ENCODE data around the gene TMEM151B. TPM values are rescaled to one million over a fixed set of nuclear protein-coding genes. Genes with fewer than 3 reads are reported as not detected.

Gene TMEM151B
- total and polyA plus RNA-seq, 2 of the 13 experiments (the other 11 are each of a cell fraction or from before 2014, with no cell fraction given), result not detected

DNA sequence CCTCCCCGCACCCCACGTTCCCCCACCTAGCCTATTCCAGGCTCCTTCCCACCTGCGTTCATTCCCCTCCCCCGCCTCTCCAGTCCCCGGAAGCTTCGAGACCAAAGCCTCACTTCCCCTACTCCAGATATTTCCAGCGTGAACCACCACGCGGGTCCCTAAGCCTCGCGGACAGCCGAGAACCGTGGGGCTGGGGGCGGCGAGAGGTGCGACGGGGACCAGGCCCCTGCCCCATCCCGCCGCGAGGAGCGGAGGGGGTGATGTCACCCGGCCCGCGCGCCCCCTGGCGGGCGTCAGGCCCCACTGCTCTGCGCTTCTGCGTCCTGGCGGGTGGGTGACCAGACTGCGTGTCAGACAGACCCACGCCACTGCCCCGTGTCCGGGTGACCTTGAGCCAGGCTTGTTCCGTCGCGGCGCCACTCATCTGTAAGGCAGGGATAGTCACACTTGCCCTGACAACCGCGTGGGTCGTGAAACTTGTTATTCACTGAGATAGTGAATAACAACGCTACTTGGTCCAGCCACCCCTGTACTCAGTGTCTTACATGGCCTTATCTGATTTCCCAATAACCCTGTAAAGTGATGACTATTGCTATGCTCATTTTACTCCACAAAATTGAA, 32.3 kb upstream of the TMEM151B start (continued):
- TF ChIP-seq GATAD2A (CRISPR knock-in tag; IDR thresholded peaks at IDR 0.05), result peak; percentile 52; the same call in 1 of the 2 replicates
- TF ChIP-seq HNRNPLL (IDR thresholded peaks at IDR 0.05; ENCODE audit: low read depth, low read length, poor library complexity, severe bottlenecking), result peak; percentile 69
- TF ChIP-seq, protein P1, sequence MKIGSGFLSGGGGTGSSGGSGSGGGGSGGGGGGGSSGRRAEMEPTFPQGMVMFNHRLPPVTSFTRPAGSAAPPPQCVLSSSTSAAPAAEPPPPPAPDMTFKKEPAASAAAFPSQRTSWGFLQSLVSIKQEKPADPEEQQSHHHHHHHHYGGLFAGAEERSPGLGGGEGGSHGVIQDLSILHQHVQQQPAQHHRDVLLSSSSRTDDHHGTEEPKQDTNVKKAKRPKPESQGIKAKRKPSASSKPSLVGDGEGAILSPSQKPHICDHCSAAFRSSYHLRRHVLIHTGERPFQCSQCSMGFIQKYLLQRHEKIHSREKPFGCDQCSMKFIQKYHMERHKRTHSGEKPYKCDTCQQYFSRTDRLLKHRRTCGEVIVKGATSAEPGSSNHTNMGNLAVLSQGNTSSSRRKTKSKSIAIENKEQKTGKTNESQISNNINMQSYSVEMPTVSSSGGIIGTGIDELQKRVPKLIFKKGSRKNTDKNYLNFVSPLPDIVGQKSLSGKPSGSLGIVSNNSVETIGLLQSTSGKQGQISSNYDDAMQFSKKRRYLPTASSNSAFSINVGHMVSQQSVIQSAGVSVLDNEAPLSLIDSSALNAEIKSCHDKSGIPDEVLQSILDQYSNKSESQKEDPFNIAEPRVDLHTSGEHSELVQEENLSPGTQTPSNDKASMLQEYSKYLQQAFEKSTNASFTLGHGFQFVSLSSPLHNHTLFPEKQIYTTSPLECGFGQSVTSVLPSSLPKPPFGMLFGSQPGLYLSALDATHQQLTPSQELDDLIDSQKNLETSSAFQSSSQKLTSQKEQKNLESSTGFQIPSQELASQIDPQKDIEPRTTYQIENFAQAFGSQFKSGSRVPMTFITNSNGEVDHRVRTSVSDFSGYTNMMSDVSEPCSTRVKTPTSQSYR (CRISPR knock-in tag; IDR thresholded peaks at IDR 0.05; ENCODE audit: borderline replicate concordance), result peak; percentile 80
- TF ChIP-seq, protein P2, sequence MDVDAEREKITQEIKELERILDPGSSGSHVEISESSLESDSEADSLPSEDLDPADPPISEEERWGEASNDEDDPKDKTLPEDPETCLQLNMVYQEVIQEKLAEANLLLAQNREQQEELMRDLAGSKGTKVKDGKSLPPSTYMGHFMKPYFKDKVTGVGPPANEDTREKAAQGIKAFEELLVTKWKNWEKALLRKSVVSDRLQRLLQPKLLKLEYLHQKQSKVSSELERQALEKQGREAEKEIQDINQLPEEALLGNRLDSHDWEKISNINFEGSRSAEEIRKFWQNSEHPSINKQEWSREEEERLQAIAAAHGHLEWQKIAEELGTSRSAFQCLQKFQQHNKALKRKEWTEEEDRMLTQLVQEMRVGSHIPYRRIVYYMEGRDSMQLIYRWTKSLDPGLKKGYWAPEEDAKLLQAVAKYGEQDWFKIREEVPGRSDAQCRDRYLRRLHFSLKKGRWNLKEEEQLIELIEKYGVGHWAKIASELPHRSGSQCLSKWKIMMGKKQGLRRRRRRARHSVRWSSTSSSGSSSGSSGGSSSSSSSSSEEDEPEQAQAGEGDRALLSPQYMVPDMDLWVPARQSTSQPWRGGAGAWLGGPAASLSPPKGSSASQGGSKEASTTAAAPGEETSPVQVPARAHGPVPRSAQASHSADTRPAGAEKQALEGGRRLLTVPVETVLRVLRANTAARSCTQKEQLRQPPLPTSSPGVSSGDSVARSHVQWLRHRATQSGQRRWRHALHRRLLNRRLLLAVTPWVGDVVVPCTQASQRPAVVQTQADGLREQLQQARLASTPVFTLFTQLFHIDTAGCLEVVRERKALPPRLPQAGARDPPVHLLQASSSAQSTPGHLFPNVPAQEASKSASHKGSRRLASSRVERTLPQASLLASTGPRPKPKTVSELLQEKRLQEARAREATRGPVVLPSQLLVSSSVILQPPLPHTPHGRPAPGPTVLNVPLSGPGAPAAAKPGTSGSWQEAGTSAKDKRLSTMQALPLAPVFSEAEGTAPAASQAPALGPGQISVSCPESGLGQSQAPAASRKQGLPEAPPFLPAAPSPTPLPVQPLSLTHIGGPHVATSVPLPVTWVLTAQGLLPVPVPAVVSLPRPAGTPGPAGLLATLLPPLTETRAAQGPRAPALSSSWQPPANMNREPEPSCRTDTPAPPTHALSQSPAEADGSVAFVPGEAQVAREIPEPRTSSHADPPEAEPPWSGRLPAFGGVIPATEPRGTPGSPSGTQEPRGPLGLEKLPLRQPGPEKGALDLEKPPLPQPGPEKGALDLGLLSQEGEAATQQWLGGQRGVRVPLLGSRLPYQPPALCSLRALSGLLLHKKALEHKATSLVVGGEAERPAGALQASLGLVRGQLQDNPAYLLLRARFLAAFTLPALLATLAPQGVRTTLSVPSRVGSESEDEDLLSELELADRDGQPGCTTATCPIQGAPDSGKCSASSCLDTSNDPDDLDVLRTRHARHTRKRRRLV (CRISPR knock-in tag; IDR thresholded peaks at IDR 0.05), result peak; percentile 39
- no peak for TF ChIP-seq ZNF460 (CRISPR knock-in tag; IDR thresholded peaks at IDR 0.05; ENCODE audit: borderline replicate concordance)
- TF ChIP-seq, protein P3, sequence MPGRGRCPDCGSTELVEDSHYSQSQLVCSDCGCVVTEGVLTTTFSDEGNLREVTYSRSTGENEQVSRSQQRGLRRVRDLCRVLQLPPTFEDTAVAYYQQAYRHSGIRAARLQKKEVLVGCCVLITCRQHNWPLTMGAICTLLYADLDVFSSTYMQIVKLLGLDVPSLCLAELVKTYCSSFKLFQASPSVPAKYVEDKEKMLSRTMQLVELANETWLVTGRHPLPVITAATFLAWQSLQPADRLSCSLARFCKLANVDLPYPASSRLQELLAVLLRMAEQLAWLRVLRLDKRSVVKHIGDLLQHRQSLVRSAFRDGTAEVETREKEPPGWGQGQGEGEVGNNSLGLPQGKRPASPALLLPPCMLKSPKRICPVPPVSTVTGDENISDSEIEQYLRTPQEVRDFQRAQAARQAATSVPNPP (CRISPR knock-in tag; IDR thresholded peaks at IDR 0.05), result peak; percentile 67; the same call in 1 of the 2 replicates
- TF ChIP-seq BCL6 (CRISPR knock-in tag; IDR thresholded peaks at IDR 0.05), result 0 out of 2 replicates have a peak, but pooled peaks have one; percentile 26
- peak; percentile 90 for TF ChIP-seq TAF15 (IDR thresholded peaks at IDR 0.05; ENCODE audit: low read depth, low read length, poor library complexity, severe bottlenecking)
- TF ChIP-seq RARA (CRISPR knock-in tag; IDR thresholded peaks at IDR 0.05), result no peak; the same call in 1 of the 2 replicates
- TF ChIP-seq ZNF256 (CRISPR knock-in tag; conservative IDR thresholded peaks at IDR 0.05), result 0 out of 2 replicates have a peak, but pooled peaks have one; percentile 43
- TF ChIP-seq JUNB (CRISPR knock-in tag; IDR thresholded peaks at IDR 0.05; ENCODE audit: borderline replicate concordance), result no peak; the same call in 1 of the 2 replicates
- TF ChIP-seq GABPB1 (CRISPR knock-in tag; IDR thresholded peaks at IDR 0.05), result peak; percentile 84; the same call in 1 of the 2 replicates
- TF ChIP-seq NR2F1 (CRISPR knock-in tag; IDR thresholded peaks at IDR 0.05), result no peak; a peak in 1 of 4 replicates
- TF ChIP-seq PHF5A (CRISPR knock-in tag; IDR thresholded peaks at IDR 0.05; ENCODE audit: low read depth, unreplicated experiment), result no peak
- no peak for TF ChIP-seq ZNF737 (CRISPR knock-in tag; IDR thresholded peaks at IDR 0.05; ENCODE audit: borderline replicate concordance)
- no peak for TF ChIP-seq ZNF619 (CRISPR knock-in tag; IDR thresholded peaks at IDR 0.05)
- no peak for TF ChIP-seq FLYWCH1 (CRISPR knock-in tag; IDR thresholded peaks at IDR 0.05)

Data from HepG2 (cell line).